Activated T-helper 1 cell treated with anti-CD3 and anti-CD28 coated beads, Interleukin-12 subunit alpha, Interleukin-12 subunit beta, Interleukin-2, Interleukin-4 antibody, amounts not matched to agents 30 ng/mL and 10 ng/mL and 1 ng/mL, durations not matched to agents 14 hours and 24 hours and 36 hours (primary cell): Measurements from ENCODE around the gene C17orf75. TPM values are rescaled to one million over a fixed set of nuclear protein-coding genes. Genes with fewer than 3 reads are reported as not detected.

Experiments
- DNase-seq: peaks from one replicate; pipeline ENCODE4 v3.0.0; 2021; ENCODE audit warnings: low spot score
- H3K27ac Mint-ChIP-seq: one replicate; pipeline ENCODE4 v1.8.0; 2021; ENCODE audit warnings: mild to moderate bottlenecking, mixed read lengths
- H3K27me3 Mint-ChIP-seq: one replicate; pipeline ENCODE4 v1.8.0; 2022; ENCODE audit warnings: mild to moderate bottlenecking, moderate library complexity, mixed read lengths; ENCODE audit not compliant: insufficient read depth
- H3K36me3 Mint-ChIP-seq: one replicate; pipeline ENCODE4 v1.8.0; 2021; ENCODE audit warnings: low read depth, mixed read lengths
- H3K4me1 Mint-ChIP-seq: one replicate; pipeline ENCODE4 v1.8.0; 2021; ENCODE audit warnings: low read depth, mixed read lengths
- H3K4me3 Mint-ChIP-seq: one replicate; pipeline ENCODE4 v1.8.0; 2021; ENCODE audit warnings: mild to moderate bottlenecking, moderate library complexity, mixed read lengths
- H3K9me3 Mint-ChIP-seq: one replicate; pipeline ENCODE4 v1.8.0; 2021; ENCODE audit warnings: mixed read lengths
- intact Hi-C: fragments of 100-400 bp; cut with micrococcal nuclease; formaldehyde crosslinking; loops from one replicate; pipeline ENCODE4 v1.15.1; 2024
- total RNA-seq: library from RNA; stranded (reverse); gene quantifications from 2 replicates; pipeline ENCODE4 v1.2.3, GENCODE V29; 2022

The C17orf75 gene
- total RNA-seq, 1 donor from 2014 or later = 37.6 TPM

- Mint-ChIP-seq H3K27me3 (peaks cover 25% of the 10 kb centered on the region), H3K9me3 (no peaks in the 10 kb centered on the region), H3K4me1 (peaks cover 7% of the 10 kb centered on the region), H3K36me3 (no peaks in the 10 kb centered on the region), H3K4me3 (no peak overlapping the region), H3K27ac (no peak overlapping the region)
- DNase-seq = no peak
- intact Hi-C loops = loop anchor here (5.0 kb wide), 1 partner anchor 48 kb away; the partner anchor contains the start of gene RHBDL3
Observed at GRCh38 chr17:32315171-32315570, 26.8 kb downstream of the C17orf75 start.

- Mint-ChIP-seq H3K4me1 (peaks cover 4% of the 10 kb centered on the region), H3K4me3 (no peak overlapping the region), H3K27me3 (peaks cover 25% of the 10 kb centered on the region), H3K27ac (no peak overlapping the region), H3K9me3 (no peaks in the 10 kb centered on the region), H3K36me3 (no peaks in the 10 kb centered on the region)
- intact Hi-C loops = loop anchor here (5.0 kb wide), 1 partner anchor 47 kb away; the partner anchor contains the start of gene RHBDL3
- no peak for DNase-seq
Observed at GRCh38 chr17:32314636-32315035, 27.3 kb downstream of the C17orf75 start.

- Mint-ChIP-seq H3K9me3 (no peaks in the 10 kb centered on the region), H3K27me3 (peaks cover 22% of the 10 kb centered on the region), H3K27ac (no peak overlapping the region), H3K4me1 (no peaks in the 10 kb centered on the region), H3K4me3 (no peak overlapping the region), H3K36me3 (no peaks in the 10 kb centered on the region)
- no peak for DNase-seq
- intact Hi-C loops = no loop called here
Observed at GRCh38 chr17:32311028-32311536, 30.9 kb downstream of the C17orf75 start.

- H3K36me3 Mint-ChIP-seq = no peaks in the 10 kb centered on the region
- H3K9me3 Mint-ChIP-seq = no peaks in the 10 kb centered on the region
- H3K4me1 Mint-ChIP-seq = no peaks in the 10 kb centered on the region
- peaks cover 24% of the 10 kb centered on the region for H3K27me3 Mint-ChIP-seq
- intact Hi-C loops = no loop called here
- H3K27ac Mint-ChIP-seq = no peak overlapping the region
- H3K4me3 Mint-ChIP-seq = no peak overlapping the region
- no peak for DNase-seq
Observed at GRCh38 chr17:32307658-32308057, 34.3 kb downstream of the C17orf75 start.

GRCh38 chr17:32305049-32305448 lies 36.9 kb downstream of the C17orf75 start:
- Mint-ChIP-seq H3K27me3 (peaks cover 16% of the 10 kb centered on the region), H3K4me3 (no peak overlapping the region), H3K9me3 (no peaks in the 10 kb centered on the region), H3K4me1 (no peaks in the 10 kb centered on the region), H3K27ac (no peak overlapping the region), H3K36me3 (no peaks in the 10 kb centered on the region)
- DNase-seq = no peak
- intact Hi-C loops = no loop called here

GRCh38 chr17:32303781-32304288 lies 38.1 kb downstream of the C17orf75 start:
- Mint-ChIP-seq H3K27ac (no peak overlapping the region), H3K36me3 (no peaks in the 10 kb centered on the region), H3K9me3 (no peaks in the 10 kb centered on the region), H3K4me3 (no peak overlapping the region), H3K27me3 (peaks cover 16% of the 10 kb centered on the region), H3K4me1 (no peaks in the 10 kb centered on the region)
- DNase-seq = no peak
- intact Hi-C loops = no loop called here

- no peak overlapping the region for H3K4me3 Mint-ChIP-seq
- intact Hi-C loops = no loop called here
- H3K27me3 Mint-ChIP-seq = peaks cover 12% of the 10 kb centered on the region
- H3K27ac Mint-ChIP-seq = no peak overlapping the region
- no peaks in the 10 kb centered on the region for H3K36me3 Mint-ChIP-seq
- DNase-seq = no peak
- no peaks in the 10 kb centered on the region for H3K4me1 Mint-ChIP-seq
- H3K9me3 Mint-ChIP-seq = no peaks in the 10 kb centered on the region
Observed at GRCh38 chr17:32302860-32303649, 38.9 kb downstream of the C17orf75 start.

GRCh38 chr17:32302037-32302436 lies 39.9 kb downstream of the C17orf75 start:
- H3K4me3 Mint-ChIP-seq = no peak overlapping the region
- no peak overlapping the region for H3K27ac Mint-ChIP-seq
- H3K27me3 Mint-ChIP-seq = peaks cover 11% of the 10 kb centered on the region
- no peak for DNase-seq
- H3K9me3 Mint-ChIP-seq = no peaks in the 10 kb centered on the region
- no peaks in the 10 kb centered on the region for H3K36me3 Mint-ChIP-seq
- intact Hi-C loops = no loop called here
- no peaks in the 10 kb centered on the region for H3K4me1 Mint-ChIP-seq

- H3K27ac Mint-ChIP-seq = no peak overlapping the region
- intact Hi-C loops = no loop called here
Observed at GRCh38 chr17:32299580-32300164, 42.3 kb downstream of the C17orf75 start.

GRCh38 chr17:32298721-32299579 lies 43.0 kb downstream of the C17orf75 start:
- intact Hi-C loops = no loop called here
- no peaks in the 10 kb centered on the region for H3K4me1 Mint-ChIP-seq
- no peak overlapping the region for H3K4me3 Mint-ChIP-seq
- H3K9me3 Mint-ChIP-seq = no peaks in the 10 kb centered on the region
- H3K27me3 Mint-ChIP-seq = peaks cover 5% of the 10 kb centered on the region
- DNase-seq = no peak
- H3K27ac Mint-ChIP-seq = no peak overlapping the region
- H3K36me3 Mint-ChIP-seq = no peaks in the 10 kb centered on the region

More at GRCh38 chr17:32299580-32300164, 42.3 kb downstream of the C17orf75 start:
- no peak overlapping the region for H3K4me3 Mint-ChIP-seq
- DNase-seq = no peak
- no peaks in the 10 kb centered on the region for H3K4me1 Mint-ChIP-seq
- peaks cover 9% of the 10 kb centered on the region for H3K27me3 Mint-ChIP-seq
- no peaks in the 10 kb centered on the region for H3K36me3 Mint-ChIP-seq
- no peaks in the 10 kb centered on the region for H3K9me3 Mint-ChIP-seq

GRCh38 chr17:32298298-32298697 lies 43.7 kb downstream of the C17orf75 start:
- Mint-ChIP-seq H3K36me3 (no peaks in the 10 kb centered on the region), H3K4me1 (no peaks in the 10 kb centered on the region), H3K27ac (no peak overlapping the region), H3K27me3 (peaks cover 2% of the 10 kb centered on the region), H3K4me3 (no peak overlapping the region), H3K9me3 (no peaks in the 10 kb centered on the region)
- no peak for DNase-seq
- intact Hi-C loops = no loop called here

- Mint-ChIP-seq H3K4me3 (no peak overlapping the region), H3K9me3 (no peaks in the 10 kb centered on the region), H3K27me3 (peaks cover 2% of the 10 kb centered on the region), H3K27ac (no peak overlapping the region), H3K4me1 (no peaks in the 10 kb centered on the region), H3K36me3 (no peaks in the 10 kb centered on the region)
- intact Hi-C loops = no loop called here
- no peak for DNase-seq
Observed at GRCh38 chr17:32297860-32298259, 44.1 kb downstream of the C17orf75 start.
